Activated CD4-positive, alpha-beta T cell treated with anti-CD3 and anti-CD28 coated beads, Interleukin-2, Interleukin-4, amounts not matched to agents 100 ng/mL and 50 ng/mL, durations not matched to agents 16 hours and 8 hours (primary cell): ENCODE data around the gene TSPAN11.

Experiments
- DNase-seq: peaks from one replicate; pipeline ENCODE4 v3.0.0-alpha.2; 2020; ENCODE audit warnings: low spot score

Gene TSPAN11

GRCh38 chr12:30911207-30911606 lies 15.3 kb upstream of the TSPAN11 start:
- DNase-seq = no peak

- no peak for DNase-seq
Measured at GRCh38 chr12:30913323-30913722, 13.2 kb upstream of the TSPAN11 start.

GRCh38 chr12:30914986-30915591 lies 11.5 kb upstream of the TSPAN11 start:
- DNase-seq = no peak

GRCh38 chr12:30923057-30923456 lies 3.5 kb upstream of the TSPAN11 start:
- DNase-seq = no peak

- no peak for DNase-seq
Measured at GRCh38 chr12:30925607-30926242, 823 bp upstream of the TSPAN11 start.

GRCh38 chr12:30927222-30927611 lies 669 bp downstream of the TSPAN11 start:
- no peak for DNase-seq

GRCh38 chr12:30928356-30929244 lies 2.1 kb downstream of the TSPAN11 start:
- no peak for DNase-seq

- DNase-seq = no peak
Measured at GRCh38 chr12:30930238-30930637, 3.7 kb downstream of the TSPAN11 start.

GRCh38 chr12:30930641-30931040 lies 4.1 kb downstream of the TSPAN11 start:
- DNase-seq = no peak

- DNase-seq = no peak
Measured at GRCh38 chr12:30932881-30933280, 6.3 kb downstream of the TSPAN11 start.

GRCh38 chr12:30934811-30935210 lies 8.3 kb downstream of the TSPAN11 start:
- DNase-seq = no peak

GRCh38 chr12:30936036-30936435 lies 9.5 kb downstream of the TSPAN11 start:
- DNase-seq = no peak

- no peak for DNase-seq
Measured at GRCh38 chr12:30939234-30939633, 12.7 kb downstream of the TSPAN11 start.

GRCh38 chr12:30942486-30942885 lies 15.9 kb downstream of the TSPAN11 start:
- no peak for DNase-seq

GRCh38 chr12:30942936-30943335 lies 16.4 kb downstream of the TSPAN11 start:
- no peak for DNase-seq

GRCh38 chr12:30945443-30946164 lies 19.1 kb downstream of the TSPAN11 start:
- no peak for DNase-seq

GRCh38 chr12:30952015-30952414 lies 25.5 kb downstream of the TSPAN11 start:
- DNase-seq = no peak

- DNase-seq = no peak
Measured at GRCh38 chr12:30953257-30953656, 26.7 kb downstream of the TSPAN11 start.

- DNase-seq = peak; percentile 1
Measured at GRCh38 chr12:30953951-30954751, 27.6 kb downstream of the TSPAN11 start.

GRCh38 chr12:30955214-30955613 lies 28.7 kb downstream of the TSPAN11 start:
- no peak for DNase-seq

GRCh38 chr12:30959110-30959710 lies 32.7 kb downstream of the TSPAN11 start:
- DNase-seq = no peak
